ENCODE data around the gene STK33.

The STK33 gene

DNA sequence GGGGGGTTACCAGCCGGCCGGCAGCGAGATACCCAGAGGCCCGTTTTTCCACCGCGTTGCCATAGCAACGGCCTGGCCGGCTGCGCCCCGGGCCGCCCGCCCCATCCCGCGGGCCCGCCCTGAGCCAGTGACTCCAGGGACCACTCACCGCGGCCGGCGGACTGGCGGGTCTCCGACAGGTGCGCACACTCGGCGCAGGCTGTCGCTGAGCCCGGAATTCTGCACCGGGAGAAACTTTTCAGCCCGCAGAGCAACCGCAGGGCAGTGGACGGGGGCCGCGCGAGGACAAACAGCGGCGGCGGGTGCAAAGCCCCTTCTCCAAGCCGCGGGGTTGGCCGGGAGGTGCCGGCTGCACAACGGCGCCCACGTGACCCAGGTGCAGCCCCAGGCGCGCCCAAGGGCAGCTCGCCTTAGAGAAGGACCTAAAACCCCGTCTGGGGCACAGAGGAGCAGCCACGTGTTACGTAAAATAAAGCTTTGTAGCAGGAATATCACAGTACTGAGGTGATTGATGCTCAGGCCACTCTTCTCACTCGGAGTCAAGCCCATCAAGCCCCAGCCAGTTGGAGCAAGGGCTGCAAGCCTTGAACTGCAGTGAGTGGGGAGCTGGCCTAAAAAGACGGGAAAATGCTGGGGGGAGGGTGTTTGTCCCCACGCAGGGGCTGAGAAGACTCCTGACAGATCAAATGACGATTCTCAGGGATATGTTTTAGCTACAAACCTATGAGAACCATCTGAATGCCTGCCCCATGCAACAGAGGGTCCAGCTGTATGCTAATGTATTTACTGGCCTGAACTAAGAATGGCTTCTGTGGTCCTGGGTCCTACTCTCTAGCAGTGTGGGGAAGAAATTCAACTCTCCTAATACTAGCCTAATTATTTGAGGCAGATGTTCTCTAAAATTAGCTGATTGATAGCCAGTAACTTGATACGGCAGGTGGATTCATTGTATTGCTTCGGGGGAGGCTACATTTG lies at the start of gene STK33:
Gene STK33 (minus strand): TSS at position 294 of the 975 bp plus-strand sequence. CDS start 119,323 bp downstream, outside the sequence.
- in situ Hi-C loops (cut with MboI; ENCODE audit: low sequenced_read_pairs), result no loop called here

DNA sequence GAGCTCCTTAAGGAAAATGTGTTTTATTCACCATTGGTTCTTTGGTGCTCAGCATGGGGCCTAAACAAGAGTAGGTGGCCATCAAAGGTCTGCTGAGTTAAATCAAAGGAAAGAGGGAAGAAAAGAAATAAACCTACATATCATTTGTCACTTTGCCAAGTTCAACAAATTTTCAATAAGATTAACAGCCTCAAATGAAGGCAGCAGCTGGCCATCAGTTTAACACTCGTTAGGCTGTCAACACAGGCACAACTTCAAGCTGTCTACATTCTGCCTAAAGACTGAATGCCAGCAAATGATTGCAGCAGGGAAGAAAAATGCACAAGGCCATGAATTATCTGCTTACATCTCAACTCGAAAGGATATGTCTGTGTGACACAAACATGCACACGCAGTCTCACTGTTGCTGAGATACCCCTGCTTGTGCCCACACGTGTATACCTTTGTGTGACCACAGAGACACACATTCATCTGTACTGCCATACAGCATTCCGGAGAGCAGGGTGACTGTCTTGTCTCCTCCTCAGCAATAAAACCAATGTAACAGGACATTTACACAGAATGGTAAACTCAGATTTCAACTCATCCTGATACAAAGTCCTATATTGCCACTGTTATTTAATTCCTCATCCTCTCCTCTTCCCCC lies 48.3 kb upstream of the STK33 start:
- in situ Hi-C loops (cut with MboI; ENCODE audit: low sequenced_read_pairs), result no loop called here

DNA sequence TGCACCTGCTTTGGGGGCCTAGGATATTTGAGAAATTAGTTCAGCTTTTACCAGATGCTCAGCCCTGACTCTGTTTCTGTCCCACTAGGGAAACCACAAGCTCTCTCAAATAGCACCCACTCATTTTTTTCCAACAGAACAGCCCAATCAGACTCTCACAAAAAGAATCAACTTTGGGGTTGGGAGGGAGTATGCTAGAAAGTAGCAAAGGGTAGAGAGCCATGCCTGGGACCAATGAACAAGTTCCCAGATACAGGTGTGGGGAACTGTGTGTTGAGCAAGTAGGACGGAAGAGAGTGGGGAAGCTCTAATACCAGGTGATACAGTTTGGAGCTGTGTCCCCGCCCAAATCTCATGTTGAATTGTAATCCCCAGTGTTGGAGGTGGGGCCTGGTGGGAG lies 47.3 kb upstream of the STK33 start:
- in situ Hi-C loops (cut with MboI; ENCODE audit: low sequenced_read_pairs), result no loop called here

DNA sequence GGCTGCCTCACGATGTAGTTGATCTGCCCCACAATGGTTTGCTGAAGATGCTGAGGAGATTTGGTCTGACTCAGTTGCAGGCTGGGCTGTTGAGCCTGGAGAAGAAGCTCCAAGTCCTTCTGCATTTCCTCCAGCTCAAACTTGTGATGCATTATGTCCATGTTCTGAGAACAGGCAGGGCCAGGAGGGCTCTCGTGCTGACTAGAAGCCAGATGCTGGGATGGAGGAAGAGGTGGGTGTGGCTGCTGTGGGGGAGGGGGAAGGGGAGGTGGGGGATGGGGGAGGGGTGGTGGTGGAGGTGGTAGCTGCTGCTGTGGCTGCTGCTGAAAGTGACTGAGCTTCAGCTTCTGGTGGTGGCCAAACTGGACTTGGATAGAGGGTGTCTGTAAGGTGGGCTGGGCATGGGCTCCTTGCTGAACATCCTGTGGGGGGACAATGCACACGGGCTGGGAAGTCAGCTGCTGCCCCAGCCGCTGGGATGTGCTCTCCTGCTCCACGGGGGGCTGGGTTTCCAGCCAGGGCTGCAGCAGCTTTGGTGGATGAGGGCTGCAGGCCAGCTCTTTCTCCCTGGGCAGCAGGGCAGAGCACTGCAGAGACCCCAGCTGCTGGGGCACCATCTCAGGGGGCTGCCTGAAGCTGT lies 46.4 kb upstream of the STK33 start:
- in situ Hi-C loops (cut with MboI; ENCODE audit: low sequenced_read_pairs), result no loop called here

DNA sequence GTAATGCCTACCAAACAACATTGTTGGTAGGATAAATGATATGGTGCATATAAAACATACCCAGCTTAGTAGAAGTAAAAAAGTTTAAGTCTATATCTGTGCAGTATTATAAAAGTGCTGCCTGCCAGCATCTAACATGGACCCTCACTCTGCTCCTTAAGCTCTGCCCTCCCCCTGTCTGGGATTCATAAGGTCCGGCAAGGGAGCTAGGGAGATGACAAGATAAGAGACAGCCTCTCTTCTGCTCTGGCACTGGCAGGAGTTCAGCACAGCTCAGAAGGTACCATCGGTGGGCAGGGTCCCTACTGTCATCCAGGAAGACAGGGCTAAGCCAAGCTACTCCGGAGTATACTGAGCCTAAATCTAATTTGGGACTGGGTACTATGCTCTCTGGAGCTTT lies 45.6 kb upstream of the STK33 start:
- in situ Hi-C loops (cut with MboI; ENCODE audit: low sequenced_read_pairs), result no loop called here

DNA sequence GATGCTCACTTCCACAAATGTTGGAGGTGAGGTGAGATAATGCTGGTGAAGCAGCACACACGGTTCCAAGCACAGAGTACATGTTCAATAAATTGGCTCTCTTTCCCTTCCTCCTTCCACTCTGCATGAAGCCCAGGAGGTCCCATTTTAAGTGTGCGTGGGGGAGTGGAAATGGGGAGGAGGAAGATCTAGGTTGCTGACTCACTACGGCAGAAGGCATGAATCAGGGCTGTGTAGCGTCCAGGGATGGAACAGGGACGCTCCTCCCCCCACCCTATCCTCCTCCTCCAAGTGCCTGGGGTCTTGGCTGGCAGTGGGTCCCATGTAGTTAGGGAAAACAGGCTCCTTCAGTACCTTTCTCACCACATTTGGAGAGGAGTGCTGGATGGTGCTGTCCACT lies 44.3 kb upstream of the STK33 start:
- in situ Hi-C loops (cut with MboI; ENCODE audit: low sequenced_read_pairs), result no loop called here

DNA sequence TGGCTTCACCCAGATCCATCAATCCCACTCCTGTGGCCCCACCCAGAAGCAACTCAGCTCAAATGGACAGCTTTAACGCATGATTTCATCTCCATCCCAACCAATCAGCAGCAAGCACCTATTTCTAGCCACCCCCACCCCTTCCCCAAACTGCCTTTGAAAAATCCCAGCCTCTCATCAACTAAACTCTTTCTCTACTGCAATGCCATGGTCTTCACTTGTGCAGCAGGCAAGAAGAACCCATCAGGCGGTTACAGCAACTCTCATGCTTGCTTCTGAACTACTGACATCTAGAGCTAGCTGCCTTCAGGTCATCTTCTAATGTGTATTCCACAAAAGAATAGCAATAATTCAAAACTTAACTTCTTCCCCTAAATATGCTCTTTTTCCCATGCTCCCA lies 42.1 kb upstream of the STK33 start:
- in situ Hi-C loops (cut with MboI; ENCODE audit: low sequenced_read_pairs), result no loop called here

DNA sequence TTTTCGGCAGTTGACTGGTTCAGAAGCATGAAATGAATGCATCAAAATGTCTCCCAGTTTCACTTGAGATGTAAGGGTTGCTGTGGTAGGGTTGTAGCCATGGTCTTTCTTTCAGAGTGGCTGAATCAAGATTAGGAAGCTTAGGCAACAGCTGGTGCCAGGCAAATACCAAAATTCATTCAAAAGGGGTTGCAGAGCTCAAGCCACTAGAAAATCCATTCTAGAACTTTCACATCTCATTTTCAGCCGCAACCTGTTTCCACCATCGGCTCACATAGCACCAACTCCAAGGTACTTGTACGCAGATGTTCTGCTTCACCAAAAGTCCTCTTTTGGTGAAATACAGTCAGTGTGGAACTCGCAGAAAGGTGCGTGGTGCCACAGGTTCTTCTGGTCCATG lies 40.5 kb upstream of the STK33 start:
- in situ Hi-C loops (cut with MboI; ENCODE audit: low sequenced_read_pairs), result no loop called here

DNA sequence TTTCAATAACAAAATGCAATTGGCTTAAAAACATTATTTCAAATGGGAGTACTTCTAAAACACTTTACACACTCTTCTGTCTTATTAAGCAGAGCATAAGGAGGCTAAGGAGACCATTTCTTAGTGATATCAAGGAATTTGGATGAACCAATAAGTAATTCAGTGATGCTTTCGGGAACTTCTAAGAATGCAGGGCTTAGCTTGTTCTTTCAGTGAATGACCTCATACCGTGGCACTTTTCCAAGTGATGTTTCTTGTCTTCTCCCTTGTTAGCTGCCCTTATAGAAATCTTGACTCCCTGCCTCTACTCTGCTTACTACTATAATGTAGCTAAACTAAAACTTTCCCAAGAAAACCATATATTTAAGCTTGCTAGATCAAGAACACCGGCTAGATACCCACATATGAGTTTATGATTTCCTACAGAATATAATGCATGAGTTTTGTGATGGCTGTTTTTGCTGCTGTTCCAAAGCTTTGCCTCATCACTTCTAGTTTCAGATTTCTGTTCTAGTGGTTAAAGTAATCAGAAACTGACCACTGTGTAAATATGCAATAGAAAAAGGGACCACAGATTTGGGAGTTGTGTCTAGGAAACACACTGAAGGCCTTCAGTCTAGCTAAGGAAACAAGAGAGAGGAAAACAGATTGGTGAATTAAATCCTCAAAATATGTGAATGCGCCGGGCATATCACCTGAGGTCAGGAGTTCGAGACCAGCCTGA lies 37.5 kb upstream of the STK33 start:
- in situ Hi-C loops (cut with MboI; ENCODE audit: low sequenced_read_pairs), result no loop called here

DNA sequence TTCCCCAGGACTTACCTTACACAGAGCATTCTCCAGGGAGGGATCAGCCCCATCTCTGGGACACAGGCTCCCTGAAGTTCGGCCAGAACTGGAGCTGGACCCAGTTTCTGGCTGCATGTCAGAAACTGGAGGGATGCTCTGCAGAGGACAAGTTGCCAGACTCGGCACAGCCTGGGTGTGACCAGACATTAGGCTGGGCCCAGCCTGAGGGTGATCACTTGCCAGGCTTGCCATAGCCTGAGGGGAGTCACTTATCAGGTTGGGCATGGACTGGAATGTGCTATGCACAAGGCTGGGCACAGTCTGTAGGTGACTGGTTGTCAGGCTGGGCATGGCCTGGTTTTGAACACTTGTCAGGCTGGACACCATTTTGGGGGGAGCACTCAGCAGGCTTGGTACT lies 30.7 kb upstream of the STK33 start:
- in situ Hi-C loops (cut with MboI; ENCODE audit: low sequenced_read_pairs), result no loop called here

DNA sequence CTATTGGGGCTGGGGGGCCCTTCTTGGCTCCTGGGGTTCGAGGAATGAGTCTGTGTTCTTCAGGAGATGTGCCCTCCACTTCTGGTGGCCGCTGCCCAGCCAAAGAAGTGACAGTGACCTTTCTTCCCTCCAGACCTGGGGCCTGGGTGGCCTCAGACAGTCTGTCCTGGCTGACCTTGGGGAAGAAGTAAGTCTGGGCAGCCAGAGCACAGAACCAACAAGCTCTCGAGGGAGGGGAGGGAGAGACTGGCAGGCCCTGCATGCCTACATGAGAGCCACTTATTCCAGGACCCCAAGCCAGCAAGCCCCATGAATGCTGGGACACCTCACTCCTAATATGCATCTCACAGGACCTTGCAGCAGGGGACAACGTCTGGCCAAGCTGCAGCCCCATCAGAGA lies 27.1 kb upstream of the STK33 start:
- in situ Hi-C loops (cut with MboI; ENCODE audit: low sequenced_read_pairs), result no loop called here

DNA sequence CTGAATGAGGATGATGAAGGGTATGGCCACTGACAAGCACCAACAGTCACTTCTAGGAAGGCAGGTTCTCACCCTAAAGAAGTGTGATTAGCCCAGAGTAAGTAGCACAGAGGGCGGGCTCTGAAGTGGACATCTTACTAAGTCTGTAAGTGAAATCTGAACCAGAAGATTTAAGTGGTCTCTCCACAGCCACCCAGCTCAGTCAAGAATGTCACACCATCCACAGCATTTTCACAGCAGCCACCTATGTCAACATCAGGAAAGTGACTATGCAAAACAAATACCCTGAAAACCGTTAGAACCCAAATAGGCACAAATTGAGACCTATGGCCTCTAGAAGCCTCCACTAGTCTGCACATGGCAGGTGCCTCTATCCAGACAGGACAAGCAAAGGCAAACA lies 23.0 kb upstream of the STK33 start:
- in situ Hi-C loops (cut with MboI; ENCODE audit: low sequenced_read_pairs), result no loop called here

DNA sequence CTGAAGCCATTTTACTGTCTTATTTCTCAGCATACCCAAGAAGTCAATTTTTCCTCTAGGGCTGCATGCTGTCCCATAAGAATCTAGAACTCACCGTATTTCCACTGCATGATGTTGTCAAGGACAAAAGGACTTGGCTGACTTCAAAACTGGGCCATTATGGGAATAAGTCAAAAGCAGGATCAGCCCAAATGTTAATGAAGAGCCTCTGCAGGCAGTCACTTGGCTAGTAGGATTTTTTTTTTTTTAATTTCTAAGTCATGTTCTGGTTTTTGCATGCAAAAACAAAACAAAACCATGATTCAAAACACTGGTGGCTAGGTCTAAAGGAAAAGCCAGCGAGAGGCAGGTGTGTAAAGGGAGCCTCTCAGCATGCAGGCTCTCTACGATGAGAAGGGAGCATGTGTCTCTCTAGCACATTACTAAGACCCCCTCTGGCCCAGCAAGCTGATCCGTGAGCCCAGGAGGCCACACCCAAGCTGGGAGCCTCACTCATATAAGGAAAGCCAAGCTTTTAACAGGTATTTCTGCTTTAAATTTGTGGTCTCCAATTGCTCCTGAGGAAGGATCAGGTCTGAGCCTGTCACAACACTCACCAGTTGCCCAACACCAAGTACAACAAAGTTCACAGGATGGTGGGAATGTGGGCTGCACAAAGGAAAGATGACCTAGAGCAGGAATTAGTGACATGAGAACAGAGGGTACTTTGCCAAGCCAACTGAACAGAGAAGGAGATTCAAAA lies 21.4 kb upstream of the STK33 start:
- in situ Hi-C loops (cut with MboI; ENCODE audit: low sequenced_read_pairs), result no loop called here

DNA sequence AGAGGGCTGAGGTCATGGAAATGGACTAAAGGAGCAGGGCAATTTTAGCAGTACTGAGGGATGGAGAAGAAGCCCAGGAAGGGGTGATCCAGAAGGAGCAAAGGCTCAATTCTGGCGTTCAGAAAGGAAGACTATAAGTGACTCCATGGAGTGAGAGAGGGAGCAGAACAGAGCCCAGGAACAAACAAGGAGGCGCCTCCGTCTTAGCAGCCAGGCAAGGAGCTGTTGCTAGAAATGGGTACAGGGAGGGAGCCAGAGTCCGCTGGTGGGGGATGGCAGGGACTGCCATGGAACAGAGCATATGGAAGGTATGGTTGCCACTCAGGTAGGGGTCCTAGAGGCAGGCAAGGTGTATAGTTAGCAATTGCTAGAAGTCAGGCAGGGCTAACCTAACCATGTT lies 20.5 kb upstream of the STK33 start:
- in situ Hi-C loops (cut with MboI; ENCODE audit: low sequenced_read_pairs), result no loop called here

DNA sequence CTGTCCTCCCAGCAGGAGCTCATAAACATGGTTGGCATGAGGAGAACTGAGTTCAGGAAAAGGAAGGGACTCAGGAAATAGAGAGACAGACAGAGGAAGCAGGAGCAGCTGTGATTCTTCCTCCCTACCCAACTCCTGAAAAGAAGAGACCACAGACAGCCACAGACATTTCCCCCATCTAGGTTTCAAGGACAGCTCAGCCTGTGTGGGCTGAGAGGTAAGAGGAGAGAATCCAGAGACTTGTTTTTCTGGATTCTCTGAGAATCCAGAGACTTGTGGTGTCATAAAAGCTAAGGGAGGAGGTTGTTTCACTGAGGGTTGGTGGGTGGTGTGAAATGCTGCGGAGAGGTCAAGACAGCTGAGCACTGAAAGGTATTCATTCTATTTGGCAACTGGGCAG lies 19.0 kb upstream of the STK33 start:
- in situ Hi-C loops (cut with MboI; ENCODE audit: low sequenced_read_pairs), result no loop called here

DNA sequence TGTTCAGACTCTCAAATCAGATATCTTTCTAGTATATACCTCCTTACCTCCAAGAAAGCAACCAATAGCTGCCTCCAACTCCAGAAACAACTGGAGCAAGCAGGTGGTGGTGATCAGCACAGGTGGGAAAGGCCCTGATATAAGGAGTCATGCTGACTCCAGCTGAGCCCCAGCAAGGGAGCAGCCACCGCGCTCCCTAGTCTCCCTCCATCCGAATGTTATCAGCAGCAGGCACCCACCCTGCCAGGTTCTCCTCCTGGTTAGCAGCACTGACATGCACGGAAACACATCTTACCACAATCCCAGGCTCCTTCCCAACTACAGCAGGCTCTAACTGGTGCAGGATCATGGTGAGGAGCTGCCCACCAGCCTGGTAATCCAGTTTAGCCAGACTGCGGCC lies 18.5 kb upstream of the STK33 start:
- in situ Hi-C loops (cut with MboI; ENCODE audit: low sequenced_read_pairs), result no loop called here

DNA sequence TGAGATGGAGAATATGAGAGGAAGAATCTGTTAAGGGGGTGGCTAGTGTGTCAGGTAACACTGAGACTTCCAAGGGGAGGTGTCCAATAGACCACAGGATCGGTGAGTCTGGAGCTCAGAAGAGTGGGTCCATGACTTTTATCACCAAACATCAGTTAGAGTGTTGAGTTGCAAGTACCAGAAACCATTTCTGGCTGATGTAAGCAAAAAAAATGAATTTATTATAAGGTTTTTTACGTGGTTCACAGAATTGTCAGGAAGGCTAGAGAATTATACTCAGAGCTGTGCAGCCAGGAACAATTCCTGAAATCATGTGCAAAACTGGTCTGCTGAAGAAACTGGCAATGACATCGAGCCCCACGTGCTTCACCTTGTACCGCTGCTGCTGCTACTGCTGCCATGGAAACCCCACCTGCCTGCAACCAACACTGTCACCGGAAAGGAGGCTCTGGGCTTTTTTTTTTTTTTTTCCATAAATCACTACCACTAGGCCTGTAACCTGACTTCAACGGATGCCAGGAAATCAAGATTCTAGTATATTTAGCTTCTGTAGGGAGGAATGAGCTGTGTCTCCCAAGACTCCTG lies 16.6 kb upstream of the STK33 start:
- in situ Hi-C loops (cut with MboI; ENCODE audit: low sequenced_read_pairs), result no loop called here

DNA sequence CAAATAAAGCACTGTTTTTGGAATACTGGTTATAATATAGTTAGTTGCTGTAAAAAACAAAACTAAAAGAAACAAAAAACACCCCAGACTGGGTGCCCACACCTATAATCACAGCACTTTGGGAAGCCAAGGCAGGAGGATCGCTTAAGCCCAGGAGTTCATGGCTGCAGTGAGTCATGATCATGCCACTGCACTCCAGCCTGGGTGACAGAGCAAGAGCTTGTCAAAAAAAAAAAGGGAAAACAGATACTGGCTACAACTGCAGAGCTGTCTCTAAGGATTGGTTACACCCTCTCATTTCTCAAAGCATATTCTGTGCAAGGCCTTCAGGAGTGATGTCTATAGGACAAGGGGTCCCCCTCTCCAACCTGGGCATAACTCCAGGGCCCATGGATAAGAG lies 14.6 kb upstream of the STK33 start:
- in situ Hi-C loops (cut with MboI; ENCODE audit: low sequenced_read_pairs), result no loop called here

DNA sequence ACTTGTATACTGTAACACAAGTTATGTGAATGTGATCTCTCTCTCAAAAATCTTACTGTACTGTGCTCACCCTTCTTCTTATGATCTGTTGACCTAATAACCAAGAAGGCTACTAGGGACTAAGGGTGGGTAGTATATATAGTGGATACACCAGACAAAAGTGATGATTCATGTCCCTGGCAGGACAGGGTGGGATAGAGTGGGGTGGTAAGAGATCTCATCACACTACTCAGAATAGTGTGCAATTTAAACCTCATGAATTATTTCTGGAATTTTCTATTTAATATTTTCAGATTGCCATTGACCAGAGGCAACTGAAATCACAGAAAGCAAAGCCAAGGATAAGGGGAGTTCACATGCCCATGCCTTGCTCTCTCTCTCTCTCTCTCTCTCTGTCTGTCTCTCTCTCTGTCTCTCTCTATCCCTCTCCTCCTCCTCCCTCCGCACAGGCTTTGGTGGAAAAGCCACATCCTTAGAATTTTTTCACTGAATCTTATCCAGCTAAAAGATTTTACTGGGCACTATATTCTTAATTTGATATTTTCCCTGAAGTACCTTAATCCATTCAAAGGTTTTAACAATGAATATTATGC lies 12.0 kb upstream of the STK33 start:
- in situ Hi-C loops (cut with MboI; ENCODE audit: low sequenced_read_pairs), result no loop called here

Data from HL-60/S4 treated with phorbol 12-myristate 13-acetate at 8.2 ng/mL for 4 days and 3 days (cell line).